Measurements from ENCODE around the gene CASP10. TPM values are rescaled to one million over a fixed set of nuclear protein-coding genes. Genes with fewer than 3 reads are reported as not detected.

The CASP10 gene
- total RNA-seq, 2 donors from 2014 or later = 3.0 to 6.0 TPM

DNA sequence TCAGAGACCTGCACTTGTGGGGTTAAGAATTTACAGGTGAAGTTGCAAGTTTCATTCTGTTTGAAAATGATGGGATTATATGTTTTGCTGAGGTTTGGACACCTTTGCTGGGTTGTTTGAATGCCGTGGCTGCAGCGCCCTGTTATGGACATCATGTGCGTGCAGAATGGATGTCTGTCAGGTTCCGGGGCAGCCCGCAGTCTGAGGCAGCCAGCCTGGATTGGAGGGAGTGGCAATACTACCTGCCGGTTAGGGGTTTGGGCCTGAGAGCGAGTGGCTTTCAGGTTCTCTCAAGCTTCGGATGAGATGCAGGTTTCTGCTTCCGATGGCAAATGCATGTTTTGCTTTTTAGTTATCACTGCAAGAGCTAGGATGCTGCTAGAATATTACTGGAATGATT lies 78.5 kb downstream of the CASP10 start:
- no peak for DNase-seq
- 78 to 83% methylated on average over 9 of the region's 9 CpGs for WGBS, 2 donors
- intact Hi-C loops (cut with DNase I) = no loop called here
- Histone ChIP-seq H3K4me1 (peaks cover 16% of the 10 kb centered on the region), H3K4me3 (no peak overlapping the region), H3K27me3 (no peaks in the 10 kb centered on the region), H3K9me3 (no peaks in the 10 kb centered on the region), H3K27ac (no peak overlapping the region), H3K36me3 (replicated peaks in 1 of 2; ENCODE audit: insufficient read depth in 1 of 2, low read depth in 2 of 2) (no peaks in the 10 kb centered on the region)
- no peak for ATAC-seq
- TF ChIP-seq, protein P1, sequence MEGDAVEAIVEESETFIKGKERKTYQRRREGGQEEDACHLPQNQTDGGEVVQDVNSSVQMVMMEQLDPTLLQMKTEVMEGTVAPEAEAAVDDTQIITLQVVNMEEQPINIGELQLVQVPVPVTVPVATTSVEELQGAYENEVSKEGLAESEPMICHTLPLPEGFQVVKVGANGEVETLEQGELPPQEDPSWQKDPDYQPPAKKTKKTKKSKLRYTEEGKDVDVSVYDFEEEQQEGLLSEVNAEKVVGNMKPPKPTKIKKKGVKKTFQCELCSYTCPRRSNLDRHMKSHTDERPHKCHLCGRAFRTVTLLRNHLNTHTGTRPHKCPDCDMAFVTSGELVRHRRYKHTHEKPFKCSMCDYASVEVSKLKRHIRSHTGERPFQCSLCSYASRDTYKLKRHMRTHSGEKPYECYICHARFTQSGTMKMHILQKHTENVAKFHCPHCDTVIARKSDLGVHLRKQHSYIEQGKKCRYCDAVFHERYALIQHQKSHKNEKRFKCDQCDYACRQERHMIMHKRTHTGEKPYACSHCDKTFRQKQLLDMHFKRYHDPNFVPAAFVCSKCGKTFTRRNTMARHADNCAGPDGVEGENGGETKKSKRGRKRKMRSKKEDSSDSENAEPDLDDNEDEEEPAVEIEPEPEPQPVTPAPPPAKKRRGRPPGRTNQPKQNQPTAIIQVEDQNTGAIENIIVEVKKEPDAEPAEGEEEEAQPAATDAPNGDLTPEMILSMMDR (IDR thresholded peaks at IDR 0.05) = no peak
- TF ChIP-seq POLR2A (IDR thresholded peaks at IDR 0.05) = no peak

DNA sequence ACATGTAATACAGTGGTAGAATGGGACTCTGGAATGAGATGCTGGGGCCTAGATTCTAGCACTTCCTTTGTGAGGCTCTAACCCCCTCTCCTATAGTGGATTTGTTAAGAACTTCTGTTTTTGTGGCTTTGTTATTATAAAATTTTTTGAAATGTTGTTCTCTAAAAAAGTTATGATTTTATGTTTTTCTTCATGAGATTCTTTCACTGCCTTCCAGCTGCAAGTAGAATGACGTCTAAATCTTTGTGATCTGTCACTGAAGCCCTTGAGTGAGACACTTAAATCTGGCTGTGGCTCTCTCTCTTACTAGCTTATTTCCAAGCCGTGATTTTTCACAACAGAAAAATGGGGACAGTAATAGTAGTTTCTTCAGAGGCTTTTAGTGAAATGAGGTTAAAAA lies 79.0 kb downstream of the CASP10 start:
- Histone ChIP-seq H3K27me3 (no peaks in the 10 kb centered on the region), H3K36me3 (replicated peaks in 1 of 2; ENCODE audit: insufficient read depth in 1 of 2, low read depth in 2 of 2) (no peaks in the 10 kb centered on the region), H3K9me3 (no peaks in the 10 kb centered on the region), H3K4me3 (no peak overlapping the region), H3K27ac (no peak overlapping the region), H3K4me1 (peaks cover 16% of the 10 kb centered on the region)
- 49 to 50% methylated on average over 2 of the region's 2 CpGs for WGBS, 2 donors
- ATAC-seq (no peak), DNase-seq (no peak)
- intact Hi-C loops (cut with DNase I) = no loop called here
- TF ChIP-seq POLR2A (IDR thresholded peaks at IDR 0.05) = no peak
- TF ChIP-seq, protein P1 (IDR thresholded peaks at IDR 0.05) = no peak

DNA sequence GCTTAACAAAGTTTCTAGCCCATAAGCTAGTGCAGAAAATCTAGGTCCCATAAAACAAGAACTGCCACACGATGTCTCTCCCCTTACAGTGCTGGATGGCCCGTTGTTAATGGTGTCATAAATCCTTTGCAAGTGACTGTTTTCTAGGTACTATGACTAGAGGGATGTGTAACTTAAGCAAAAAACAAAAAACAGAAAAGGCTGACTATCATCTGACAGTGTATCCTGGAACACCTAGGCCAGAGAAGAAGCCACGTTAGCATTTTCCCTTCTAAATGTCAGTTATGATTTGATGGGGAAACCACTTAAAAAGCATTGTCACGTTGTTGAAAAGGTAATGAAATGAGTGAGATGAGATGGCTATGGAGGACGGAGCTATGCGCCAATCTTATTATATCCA lies 79.8 kb downstream of the CASP10 start:
- DNase-seq = no peak
- Histone ChIP-seq H3K4me1 (peaks cover 16% of the 10 kb centered on the region), H3K27ac (no peak overlapping the region), H3K4me3 (no peak overlapping the region), H3K27me3 (no peaks in the 10 kb centered on the region), H3K9me3 (no peaks in the 10 kb centered on the region), H3K36me3 (replicated peaks in 1 of 2; ENCODE audit: insufficient read depth in 1 of 2, low read depth in 2 of 2) (no peaks in the 10 kb centered on the region)
- intact Hi-C loops (cut with DNase I) = no loop called here
- TF ChIP-seq, protein P1 (IDR thresholded peaks at IDR 0.05) = no peak
- no peak for ATAC-seq
- 73 to 76% methylated on average over 6 of the region's 6 CpGs for WGBS, 2 donors

DNA sequence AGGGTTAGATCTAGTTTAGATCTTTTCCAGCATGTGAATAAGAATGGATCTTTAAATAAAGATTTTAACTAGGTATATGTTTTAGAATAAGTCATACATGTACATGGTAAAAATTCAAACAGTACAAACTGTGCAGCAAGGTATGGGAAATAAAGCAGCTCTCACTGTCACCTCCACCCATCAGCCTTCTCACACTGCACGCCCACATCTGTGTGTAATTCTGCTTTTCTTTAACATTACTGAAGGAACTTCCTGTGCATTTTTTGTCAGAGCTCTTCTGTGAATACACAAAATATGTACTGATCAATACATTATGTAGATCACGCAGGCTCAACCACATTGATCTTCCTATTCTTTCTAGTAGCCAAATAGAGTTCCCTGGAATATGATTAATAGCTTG lies 80.8 kb downstream of the CASP10 start:
- Histone ChIP-seq H3K27me3 (no peaks in the 10 kb centered on the region), H3K36me3 (replicated peaks in 1 of 2; ENCODE audit: insufficient read depth in 1 of 2, low read depth in 2 of 2) (no peaks in the 10 kb centered on the region), H3K4me1 (peaks cover 16% of the 10 kb centered on the region), H3K4me3 (no peak overlapping the region), H3K9me3 (no peaks in the 10 kb centered on the region), H3K27ac (no peak overlapping the region)
- intact Hi-C loops (cut with DNase I) = no loop called here
- WGBS, 2 donors = 66 to 80% methylated on average over 2 of the region's 2 CpGs
- ATAC-seq = no peak
- TF ChIP-seq, protein P1 (IDR thresholded peaks at IDR 0.05) = no peak
- no peak for TF ChIP-seq POLR2A (IDR thresholded peaks at IDR 0.05)
- no peak for DNase-seq

DNA sequence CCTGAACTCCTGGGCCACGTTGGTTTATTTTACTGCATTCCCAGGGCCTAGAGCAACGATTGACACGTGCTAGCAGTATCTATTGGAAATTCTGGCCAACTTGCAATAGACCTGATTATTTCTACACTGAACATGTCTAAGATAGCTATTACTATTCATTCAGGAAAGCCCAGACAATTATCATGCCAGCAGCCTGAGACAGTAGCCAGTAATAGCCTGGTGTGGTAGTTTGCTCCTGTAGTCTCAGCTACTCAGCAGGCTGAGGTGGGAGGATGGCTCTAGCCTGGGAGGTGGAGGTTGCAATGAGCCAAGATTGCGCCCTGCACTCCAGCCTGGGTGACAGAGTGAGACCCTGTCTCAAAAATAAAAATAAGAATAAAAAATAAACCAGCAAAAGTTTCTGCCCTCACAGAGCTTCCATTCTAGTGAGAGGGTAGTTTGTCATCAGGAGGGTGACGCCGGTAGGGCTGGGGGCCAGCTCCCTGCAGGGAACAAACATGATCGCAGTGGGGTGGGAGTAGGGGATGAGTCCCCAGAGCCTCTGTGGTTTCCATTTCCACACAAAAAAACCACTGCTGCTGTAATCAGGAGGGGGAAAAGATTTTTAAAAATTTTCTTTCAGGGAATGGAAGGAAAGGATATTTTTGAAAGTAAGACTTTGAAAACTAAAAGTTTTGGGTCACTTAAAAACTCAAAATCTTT lies 81.7 kb downstream of the CASP10 start:
- Histone ChIP-seq H3K27ac (no peak overlapping the region), H3K4me1 (peaks cover 8% of the 10 kb centered on the region), H3K27me3 (no peaks in the 10 kb centered on the region), H3K4me3 (no peak overlapping the region), H3K36me3 (replicated peaks in 1 of 2; ENCODE audit: insufficient read depth in 1 of 2, low read depth in 2 of 2) (no peaks in the 10 kb centered on the region), H3K9me3 (no peaks in the 10 kb centered on the region)
- ATAC-seq (no peak), DNase-seq (no peak)
- intact Hi-C loops (cut with DNase I) = no loop called here
- 74 to 82% methylated on average over 7 of the region's 7 CpGs for WGBS, 2 donors
- TF ChIP-seq POLR2A (IDR thresholded peaks at IDR 0.05) = no peak
- TF ChIP-seq, protein P1 (IDR thresholded peaks at IDR 0.05) = no peak
